T-helper 2 cell treated with Interferon-gamma antibody and Interleukin-4, amounts not matched to agents 5 μg/mL and 100 μg/mL, for 36 hours (primary cell): ENCODE results near the gene CRBN.

Source experiments
- DNase-seq: peaks from one replicate; pipeline ENCODE4 v3.0.0; 2021; ENCODE audit warnings: low spot score
- H3K27ac Mint-ChIP-seq: one replicate; pipeline ENCODE4 v1.8.0; 2021; ENCODE audit warnings: mild to moderate bottlenecking, mixed read lengths
- H3K27me3 Mint-ChIP-seq: one replicate; pipeline ENCODE4 v1.8.0; 2021; ENCODE audit warnings: low read depth, mixed read lengths
- H3K36me3 Mint-ChIP-seq: one replicate; pipeline ENCODE4 v1.8.0; 2021; ENCODE audit warnings: low read depth, mixed read lengths
- H3K4me1 Mint-ChIP-seq: one replicate; pipeline ENCODE4 v1.8.0; 2021; ENCODE audit warnings: low read depth, mixed read lengths
- H3K4me3 Mint-ChIP-seq: one replicate; pipeline ENCODE4 v1.8.0; 2022; ENCODE audit warnings: mild to moderate bottlenecking, moderate library complexity, mixed read lengths
- H3K9me3 Mint-ChIP-seq: one replicate; pipeline ENCODE4 v1.8.0; 2021; ENCODE audit warnings: mixed read lengths

The CRBN gene

GRCh38 chr3:3189961-3190360, 10.5 kb upstream of the CRBN start:
- no peak for DNase-seq
- Mint-ChIP-seq H3K27ac (no peak overlapping the region), H3K27me3 (peaks cover 12% of the 10 kb centered on the region), H3K36me3 (no peaks in the 10 kb centered on the region), H3K9me3 (peaks cover 11% of the 10 kb centered on the region), H3K4me1 (peaks cover 36% of the 10 kb centered on the region), H3K4me3 (no peak overlapping the region)

GRCh38 chr3:3189102-3189727, 9.7 kb upstream of the CRBN start:
- Mint-ChIP-seq H3K27ac (no peak overlapping the region), H3K4me1 (peaks cover 36% of the 10 kb centered on the region), H3K4me3 (no peak overlapping the region), H3K27me3 (peaks cover 14% of the 10 kb centered on the region), H3K9me3 (peaks cover 11% of the 10 kb centered on the region), H3K36me3 (no peaks in the 10 kb centered on the region)
- no peak for DNase-seq

- Mint-ChIP-seq H3K4me1 (peaks cover 22% of the 10 kb centered on the region), H3K36me3 (no peaks in the 10 kb centered on the region), H3K27ac (no peak overlapping the region), H3K4me3 (no peak overlapping the region), H3K27me3 (peaks cover 18% of the 10 kb centered on the region), H3K9me3 (peaks cover 11% of the 10 kb centered on the region)
- no peak for DNase-seq
These were observed 5.4 kb upstream of the CRBN start for GRCh38 chr3:3184876-3185275.

GRCh38 chr3:3180456-3180855, 965 bp upstream of the CRBN start:
- H3K4me1 Mint-ChIP-seq = peaks cover 42% of the 10 kb centered on the region
- no peaks in the 10 kb centered on the region for H3K9me3 Mint-ChIP-seq
- peaks cover 10% of the 10 kb centered on the region for H3K27me3 Mint-ChIP-seq
- peaks cover 22% of the 10 kb centered on the region for H3K36me3 Mint-ChIP-seq
- no peak overlapping the region for H3K27ac Mint-ChIP-seq
- no peak for DNase-seq
- H3K4me3 Mint-ChIP-seq = no peak overlapping the region

- peak overlapping the region; percentile 95 for H3K4me3 Mint-ChIP-seq
- peaks cover 53% of the 10 kb centered on the region for H3K4me1 Mint-ChIP-seq
- no peak for DNase-seq
- H3K27ac Mint-ChIP-seq = peak overlapping the region; percentile 92
- H3K9me3 Mint-ChIP-seq = no peaks in the 10 kb centered on the region
- H3K27me3 Mint-ChIP-seq = peaks cover 5% of the 10 kb centered on the region
- peaks cover 34% of the 10 kb centered on the region for H3K36me3 Mint-ChIP-seq
These were observed 778 bp downstream of the CRBN start for GRCh38 chr3:3178498-3179328.

GRCh38 chr3:3177861-3178497, 1.5 kb downstream of the CRBN start:
- no peak for DNase-seq
- Mint-ChIP-seq H3K9me3 (no peaks in the 10 kb centered on the region), H3K36me3 (peaks cover 42% of the 10 kb centered on the region), H3K4me1 (peaks cover 60% of the 10 kb centered on the region), H3K4me3 (peak overlapping the region; percentile 95), H3K27ac (peak overlapping the region; percentile 92), H3K27me3 (peaks cover 3% of the 10 kb centered on the region)

GRCh38 chr3:3172627-3173026, 6.9 kb downstream of the CRBN start:
- H3K4me1 Mint-ChIP-seq = peaks cover 48% of the 10 kb centered on the region
- no peak for DNase-seq

GRCh38 chr3:3170998-3171397, 8.5 kb downstream of the CRBN start:
- DNase-seq = no peak
- Mint-ChIP-seq H3K9me3 (no peaks in the 10 kb centered on the region), H3K4me1 (peaks cover 38% of the 10 kb centered on the region), H3K27ac (peak overlapping the region; percentile 65), H3K36me3 (peaks cover 65% of the 10 kb centered on the region), H3K4me3 (peak overlapping the region; percentile 69), H3K27me3 (no peaks in the 10 kb centered on the region)

More at GRCh38 chr3:3172627-3173026, 6.9 kb downstream of the CRBN start:
- Mint-ChIP-seq H3K36me3 (peaks cover 62% of the 10 kb centered on the region), H3K9me3 (no peaks in the 10 kb centered on the region), H3K4me3 (peak overlapping the region; percentile 80), H3K27me3 (no peaks in the 10 kb centered on the region), H3K27ac (peak overlapping the region; percentile 79)

- Mint-ChIP-seq H3K27me3 (no peaks in the 10 kb centered on the region), H3K9me3 (no peaks in the 10 kb centered on the region), H3K36me3 (peaks cover 59% of the 10 kb centered on the region), H3K27ac (no peak overlapping the region), H3K4me1 (peaks cover 5% of the 10 kb centered on the region), H3K4me3 (no peak overlapping the region)
- no peak for DNase-seq
These were observed 13.8 kb downstream of the CRBN start for GRCh38 chr3:3165650-3166049.

- peaks cover 58% of the 10 kb centered on the region for H3K36me3 Mint-ChIP-seq
- H3K27ac Mint-ChIP-seq = no peak overlapping the region
These were observed 14.2 kb downstream of the CRBN start for GRCh38 chr3:3165241-3165640.

GRCh38 chr3:3160826-3161225, 18.7 kb downstream of the CRBN start:
- Mint-ChIP-seq H3K27me3 (no peaks in the 10 kb centered on the region), H3K36me3 (peaks cover 72% of the 10 kb centered on the region), H3K4me3 (no peak overlapping the region), H3K27ac (no peak overlapping the region), H3K9me3 (no peaks in the 10 kb centered on the region), H3K4me1 (peaks cover under 1% of the 10 kb centered on the region)
- no peak for DNase-seq

More at GRCh38 chr3:3165241-3165640, 14.2 kb downstream of the CRBN start:
- Mint-ChIP-seq H3K4me3 (no peak overlapping the region), H3K4me1 (peaks cover 5% of the 10 kb centered on the region), H3K9me3 (no peaks in the 10 kb centered on the region), H3K27me3 (no peaks in the 10 kb centered on the region)
- no peak for DNase-seq

GRCh38 chr3:3157484-3157883, 22.0 kb downstream of the CRBN start:
- peaks cover 65% of the 10 kb centered on the region for H3K36me3 Mint-ChIP-seq
- peaks cover 3% of the 10 kb centered on the region for H3K4me1 Mint-ChIP-seq
- no peak overlapping the region for H3K27ac Mint-ChIP-seq
- no peak overlapping the region for H3K4me3 Mint-ChIP-seq
- no peaks in the 10 kb centered on the region for H3K27me3 Mint-ChIP-seq
- DNase-seq = no peak
- H3K9me3 Mint-ChIP-seq = no peaks in the 10 kb centered on the region

GRCh38 chr3:3154879-3155610, 24.4 kb downstream of the CRBN start:
- H3K9me3 Mint-ChIP-seq = no peaks in the 10 kb centered on the region

More at GRCh38 chr3:3154879-3155610, 24.4 kb downstream of the CRBN start:
- no peaks in the 10 kb centered on the region for H3K27me3 Mint-ChIP-seq
- H3K27ac Mint-ChIP-seq = no peak overlapping the region
- H3K4me1 Mint-ChIP-seq = peaks cover 4% of the 10 kb centered on the region
- H3K4me3 Mint-ChIP-seq = no peak overlapping the region
- peaks cover 72% of the 10 kb centered on the region for H3K36me3 Mint-ChIP-seq
- no peak for DNase-seq
